K562 (cell line): ENCODE data around the gene JHY. TPM values are rescaled to one million over a fixed set of nuclear protein-coding genes. Genes with fewer than 3 reads are reported as not detected.

ENCODE experiments used
- ATAC-seq: fragments of 200-7000 bp; cut with Tn5 transposase; 3 replicates; pipeline ENCODE4 v1.9.1; 2020; ENCODE audit warnings: moderate library complexity
- BruUV-seq: library from RNA; stranded (reverse); fragments of 400-500 nt; replicated peaks from 2 replicates; lab custom pipeline; 2021; lab: Mats Ljungman, UMichigan
- CTCF ChIA-PET: fragments of 300-600 bp; formaldehyde crosslinking; extraction: SDS; loops from one replicate; lab custom pipeline; 2021; ENCODE audit warnings: low intra/inter-chr PET ratio; lab: Yijun Ruan, JAX
- POLR2A ChIA-PET: fragments of 300-600, 350-650 bp; sonication (Branson Sonifier 250); formaldehyde crosslinking; extraction: SDS; loops from one replicate; lab custom pipeline; 2021; ENCODE audit warnings: antibody characterized with exemption, inconsistent platforms; lab: Yijun Ruan, JAX
- DNase-seq, 4 experiments: peaks; one replicate each; pipeline versions ENCODE4 v3.0.0 to v3.0.0-alpha.2; 2011 to 2018; ENCODE audit warnings: low spot score in 3 of 4, mixed read lengths in 3 of 4; ENCODE audit errors: extremely low read depth in 1 of 4
- FAIRE-seq: peaks from 2 replicates; lab custom pipeline; 2011; peaks lifted over from hg19 to GRCh38; lab: Jason Lieb, UNC
- H2AFZ ChIP-seq: 2 replicates; pipeline ENCODE4 v1.6.0; 2011; ENCODE audit warnings: low read depth, low read length, control low read depth, inconsistent platforms
- H3K27ac ChIP-seq: fragments of 200-600 bp; 3 replicates; pipeline ENCODE4 v1.8.0; 2011; ENCODE audit warnings: low read depth, mild to moderate bottlenecking, control low read depth, inconsistent platforms, low read length, moderate library complexity, mixed read lengths; ENCODE audit errors: extremely low read depth
- H3K27me3 ChIP-seq, 2 experiments: fragments of 300-600 bp in 1 of 2; 2 replicates in 1 of 2; 3 replicates in 1 of 2; pipeline versions ENCODE4 v1.6.0 to v1.8.0; 2011; ENCODE audit warnings: inconsistent platforms in 2 of 2, low read length in 2 of 2, mild to moderate bottlenecking in 1 of 2, mixed read lengths in 1 of 2, moderate library complexity in 1 of 2; ENCODE audit not compliant: control insufficient read depth in 2 of 2, insufficient read depth in 2 of 2
- H3K36me3 ChIP-seq: fragments of 300-600 bp; 3 replicates; pipeline ENCODE4 v1.8.0; 2011; ENCODE audit warnings: mild to moderate bottlenecking, low read length, inconsistent platforms; ENCODE audit not compliant: control insufficient read depth, insufficient read depth
- H3K4me1 ChIP-seq, 2 experiments: fragments of 200-600 bp in 1 of 2; replicated peaks in 1 of 2; 2 replicates in 1 of 2; 3 replicates in 1 of 2; pipeline versions ENCODE4 v1.5.1 to v1.8.0; 2011; ENCODE audit warnings: inconsistent platforms in 2 of 2, low read length in 2 of 2, mild to moderate bottlenecking in 1 of 2, mixed read lengths in 1 of 2, moderate library complexity in 1 of 2; ENCODE audit not compliant: control insufficient read depth in 2 of 2, insufficient read depth in 2 of 2
- H3K4me2 ChIP-seq: 2 replicates; pipeline ENCODE4 v1.6.1; 2011; ENCODE audit warnings: low read length, control low read depth, inconsistent platforms, mixed read lengths; ENCODE audit not compliant: insufficient read depth
- H3K4me3 ChIP-seq: fragments of 200-600 bp; sonication (generic), shearing (Covaris generic); 2 replicates; pipeline ENCODE4 v1.5.1; 2016; ENCODE audit warnings: control low read depth, inconsistent platforms
- H3K79me2 ChIP-seq: fragments of 200-600 bp; 3 replicates; pipeline ENCODE4 v1.8.0; 2011; ENCODE audit warnings: low read length, inconsistent platforms; ENCODE audit not compliant: control insufficient read depth, insufficient read depth
- H3K9ac ChIP-seq, 2 experiments: 2 replicates each; pipeline versions ENCODE4 v1.6.0 to v1.6.1; 2011; ENCODE audit warnings: low read depth in 2 of 2, low read length in 2 of 2, control low read depth in 1 of 2, inconsistent platforms in 1 of 2, mild to moderate bottlenecking in 1 of 2, mixed read lengths in 1 of 2; ENCODE audit not compliant: insufficient read depth in 1 of 2
- H3K9me1 ChIP-seq: one replicate; pipeline ENCODE4 v1.6.0; 2011; ENCODE audit warnings: inconsistent platforms, mild to moderate bottlenecking, low read length, moderate library complexity; ENCODE audit not compliant: control insufficient read depth, insufficient read depth
- H3K9me3 ChIP-seq: replicated peaks from 2 replicates; pipeline ENCODE4 v1.5.1; 2011; ENCODE audit warnings: low read depth, low read length, inconsistent platforms; ENCODE audit not compliant: control insufficient read depth, insufficient read depth
- H4K20me1 ChIP-seq: replicated peaks from 2 replicates; pipeline ENCODE4 v1.6.1; 2011; ENCODE audit warnings: low read length, inconsistent platforms, mixed read lengths; ENCODE audit not compliant: control insufficient read depth, insufficient read depth
- KDM1A ChIP-seq, 2 experiments: fragments of 450-650 bp; IDR thresholded peaks; 2 replicates each; pipeline ENCODE4 v1.6.1; 2016; ENCODE audit warnings: mild to moderate bottlenecking in 2 of 2
- MTA2 ChIP-seq: fragments of 450-650 bp; IDR thresholded peaks from 2 replicates; pipeline ENCODE4 v1.6.1; 2016; ENCODE audit warnings: low read depth
- MYC ChIP-seq, 2 experiments: fragments of 250-450 bp in 1 of 2; sonication (Bioruptor Pico) in 1 of 2; IDR thresholded peaks; 2 replicates each; pipeline versions ENCODE4 v1.5.1 to v1.6.1; 2012 to 2021; ENCODE audit warnings: low read depth in 2 of 2, borderline replicate concordance in 1 of 2, improper control_type of control experiment in 1 of 2, low read length in 1 of 2, mild to moderate bottlenecking in 1 of 2, moderate library complexity in 1 of 2
- NCOR1 ChIP-seq: fragments of 450-650 bp; IDR thresholded peaks from 2 replicates; pipeline ENCODE4 v1.6.1; 2016; ENCODE audit warnings: mild to moderate bottlenecking, moderate library complexity
- PHB2 ChIP-seq: fragments of 450-650 bp; IDR thresholded peaks from 2 replicates; pipeline ENCODE4 v1.6.1; 2017; ENCODE audit warnings: low read depth
- PTRF ChIP-seq: fragments of 450-650 bp; IDR thresholded peaks from 2 replicates; pipeline ENCODE4 v1.6.1; 2016; ENCODE audit warnings: mild to moderate bottlenecking, missing genetic modification characterization, missing compliant biosample characterization
- SIRT6 ChIP-seq: IDR thresholded peaks from one replicate; pipeline ENCODE4 v1.6.1; 2012; ENCODE audit warnings: low read depth, mild to moderate bottlenecking, control low read depth, inconsistent platforms, low read length, moderate library complexity
- THRA ChIP-seq: fragments of 450-650 bp; IDR thresholded peaks from 2 replicates; pipeline ENCODE4 v1.6.1; 2017; ENCODE audit warnings: mild to moderate bottlenecking, moderate library complexity
- ZBTB11 ChIP-seq, 3 experiments: fragments of 200-800 bp in 1 of 3; fragments of 250-450 bp in 1 of 3; fragments of 450-650 bp in 1 of 3; sonication (Bioruptor Pico) in 1 of 3; sonication (Bioruptor generic) in 1 of 3; formaldehyde crosslinking in 1 of 3; IDR thresholded peaks; 2 replicates each; pipeline versions ENCODE4 v1.6.1 to v1.8.0; 2016 to 2022; ENCODE audit warnings: mild to moderate bottlenecking in 2 of 3, missing genetic modification characterization in 2 of 3, missing compliant biosample characterization in 1 of 3, moderate library complexity in 1 of 3
- WGBS: fragments of 100-300 bp; shearing (Covaris generic); methylation state at CpG from one replicate; pipeline ENCODE4 v1.1.6; 2016; ENCODE audit warnings: low coverage, mixed read lengths; ENCODE audit not compliant: insufficient coverage; ENCODE audit errors: missing lambda C conversion rate; 5-methylcytosine and 5-hydroxymethylcytosine counted together
- in situ Hi-C: fragments of 300-500 bp; cut with MboI; formaldehyde crosslinking; loops from 4 replicates; pipeline ENCODE4 v1.15.0; 2018; ENCODE audit warnings: inconsistent platforms, mixed read lengths
- intact Hi-C: fragments of 100-400 bp; cut with micrococcal nuclease; formaldehyde crosslinking; loops from 2 replicates; pipeline ENCODE4 v1.14.2; 2022
- polyA plus RNA-seq, 8 experiments: library from polyadenylated mRNA; depleted of rRNA in 4 of 8; stranded (reverse) in 5 of 8; unstranded in 3 of 8; fragments of >200 nt; fragmentation: Nextera tagmentation in 2 of 8; fragmentation: Illumina TruSeq in 1 of 8; extraction: Ambion mirVana in 2 of 8; extraction: Trizol in 1 of 8; gene quantifications; 2 replicates each; pipeline versions ENCODE4 v1.2.1 to v1.2.3, GENCODE V29; 2011 to 2014; ENCODE audit warnings: inconsistent platforms in 1 of 8, missing spikeins in 1 of 8
- total RNA-seq, 7 experiments: library from RNA; depleted of rRNA in 6 of 7; stranded (reverse); fragments of >200 nt in 6 of 7; fragmentation: Illumina TruSeq in 2 of 7; extraction: Trizol in 2 of 7; gene quantifications; 2 replicates each; pipeline versions ENCODE4 v1.2.1 to v1.2.3, GENCODE V29; 2011 to 2021; ENCODE audit warnings: low replicate concordance in 1 of 7
- TF ChIP-seq, protein P1 (sequence below): fragments of 250-450 bp; sonication (Bioruptor Pico); IDR thresholded peaks from 2 replicates; pipeline ENCODE4 v1.4.0; 2020; ENCODE audit warnings: mild to moderate bottlenecking, moderate library complexity, borderline replicate concordance

The JHY gene
- total and polyA plus RNA-seq, 9 of the 15 experiments (the other 6 are each of a cell fraction or from before 2014, with no cell fraction given) = not detected

- ATAC-seq (no peak), DNase-seq (no peak), FAIRE-seq (no peak)
- Histone ChIP-seq H4K20me1 (no peaks in the 10 kb centered on the region), H3K9me3 (no peaks in the 10 kb centered on the region), H3K27me3 (0 out of 5 replicates have a peak, but pooled peaks cover 0 to 6% of the 10 kb centered on the region in 2 experiments), H3K27ac (no peak overlapping the region), H3K79me2 (no peaks in the 10 kb centered on the region), H3K4me2 (no peak overlapping the region), H2AFZ (no peak overlapping the region), H3K9me1 (no peaks in the 10 kb centered on the region), H3K9ac (no peak overlapping the region), H3K4me3 (no peak overlapping the region), H3K4me1 (no peaks in the 10 kb centered on the region), H3K36me3 (no peaks in the 10 kb centered on the region)
- POLR2A ChIA-PET = no interaction called here
- in situ Hi-C loops = no loop called here
- 2% methylated on average over 14 of the region's 14 CpGs for WGBS
- no TSS peak for BruUV-seq
- intact Hi-C loops = no loop called here
- CTCF ChIA-PET = no interaction called here
- TF ChIP-seq KDM1A (IDR thresholded peaks at IDR 0.05) (no peak), SIRT6 (no peak), PTRF (tag) (no peak), MYC (IDR thresholded peaks at IDR 0.05; ENCODE audit: low read depth, low read length) (no peak), MYC (CRISPR knock-in tag; IDR thresholded peaks at IDR 0.05; ENCODE audit: borderline replicate concordance, low read depth) (no peak), MTA2 (no peak), ZBTB11 (CRISPR knock-in tag; IDR thresholded peaks at IDR 0.05) (no peak), NCOR1 (no peak), PHB2 (no peak), THRA (no peak)
- TF ChIP-seq, protein P1, sequence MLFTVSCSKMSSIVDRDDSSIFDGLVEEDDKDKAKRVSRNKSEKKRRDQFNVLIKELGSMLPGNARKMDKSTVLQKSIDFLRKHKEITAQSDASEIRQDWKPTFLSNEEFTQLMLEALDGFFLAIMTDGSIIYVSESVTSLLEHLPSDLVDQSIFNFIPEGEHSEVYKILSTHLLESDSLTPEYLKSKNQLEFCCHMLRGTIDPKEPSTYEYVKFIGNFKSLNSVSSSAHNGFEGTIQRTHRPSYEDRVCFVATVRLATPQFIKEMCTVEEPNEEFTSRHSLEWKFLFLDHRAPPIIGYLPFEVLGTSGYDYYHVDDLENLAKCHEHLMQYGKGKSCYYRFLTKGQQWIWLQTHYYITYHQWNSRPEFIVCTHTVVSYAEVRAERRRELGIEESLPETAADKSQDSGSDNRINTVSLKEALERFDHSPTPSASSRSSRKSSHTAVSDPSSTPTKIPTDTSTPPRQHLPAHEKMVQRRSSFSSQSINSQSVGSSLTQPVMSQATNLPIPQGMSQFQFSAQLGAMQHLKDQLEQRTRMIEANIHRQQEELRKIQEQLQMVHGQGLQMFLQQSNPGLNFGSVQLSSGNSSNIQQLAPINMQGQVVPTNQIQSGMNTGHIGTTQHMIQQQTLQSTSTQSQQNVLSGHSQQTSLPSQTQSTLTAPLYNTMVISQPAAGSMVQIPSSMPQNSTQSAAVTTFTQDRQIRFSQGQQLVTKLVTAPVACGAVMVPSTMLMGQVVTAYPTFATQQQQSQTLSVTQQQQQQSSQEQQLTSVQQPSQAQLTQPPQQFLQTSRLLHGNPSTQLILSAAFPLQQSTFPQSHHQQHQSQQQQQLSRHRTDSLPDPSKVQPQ (CRISPR knock-in tag) = no peak
These were observed 116.3 kb downstream of the JHY start for GRCh38 chr11:122998727-122999366.
